Jurkat, Clone E6-1 (cell line): ENCODE data around the gene MXD4.
A peak's percentile ranks its signal among the peaks of the same experiment; 100 is the strongest.
"Not testable (repeated sequence)": the region's sequence is repeated elsewhere in the genome, so short reads cannot be mapped to it uniquely, and the experiment has no call there.

Experiments
- DNase-seq: peaks from one replicate; pipeline ENCODE4 v3.0.0-alpha.2; 2011; ENCODE audit warnings: low read depth, low spot score
- H3K4me3 ChIP-seq: 2 replicates; pipeline ENCODE4 v1.5.1; 2011; ENCODE audit warnings: mild to moderate bottlenecking, low read length, control low read depth, moderate library complexity

The MXD4 gene

DNA sequence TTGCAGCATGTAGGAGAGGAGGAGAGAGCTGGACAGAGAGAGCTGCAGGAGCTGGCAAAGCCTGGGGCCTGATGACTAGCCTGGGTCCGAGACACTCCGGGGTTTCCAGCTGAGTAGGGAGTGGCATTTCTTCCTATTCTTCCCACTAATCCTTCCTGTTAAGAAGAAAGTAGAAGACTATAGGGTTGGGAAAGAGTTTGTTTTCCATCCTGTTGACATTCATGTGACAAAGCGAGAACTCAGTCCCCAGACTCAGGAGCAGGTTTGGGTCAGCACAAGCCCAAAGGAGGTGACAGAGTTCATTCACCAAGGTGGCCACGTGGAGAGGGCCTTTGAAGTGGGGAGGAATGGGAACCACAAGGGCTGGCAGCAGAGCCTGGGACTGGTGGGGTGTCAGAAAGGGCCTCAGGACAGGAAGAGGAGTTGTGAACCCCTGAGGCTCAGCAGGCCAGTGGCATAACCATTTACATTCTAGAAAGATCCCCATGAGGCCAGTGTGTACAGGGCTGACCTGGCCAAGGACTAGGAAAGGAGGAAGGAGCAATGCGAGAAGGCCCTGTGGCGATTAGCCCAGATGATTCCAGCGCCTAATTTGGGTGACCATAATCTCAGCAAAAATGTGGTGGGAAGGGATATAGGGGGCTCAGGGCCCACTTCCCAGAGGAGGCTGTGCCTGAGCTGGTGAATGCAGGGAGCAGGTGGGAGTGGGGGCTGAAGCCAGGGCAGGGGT is 16.7 kb downstream of the MXD4 start:
- H3K4me3 ChIP-seq = no peak overlapping the region
- DNase-seq = no peak

DNA sequence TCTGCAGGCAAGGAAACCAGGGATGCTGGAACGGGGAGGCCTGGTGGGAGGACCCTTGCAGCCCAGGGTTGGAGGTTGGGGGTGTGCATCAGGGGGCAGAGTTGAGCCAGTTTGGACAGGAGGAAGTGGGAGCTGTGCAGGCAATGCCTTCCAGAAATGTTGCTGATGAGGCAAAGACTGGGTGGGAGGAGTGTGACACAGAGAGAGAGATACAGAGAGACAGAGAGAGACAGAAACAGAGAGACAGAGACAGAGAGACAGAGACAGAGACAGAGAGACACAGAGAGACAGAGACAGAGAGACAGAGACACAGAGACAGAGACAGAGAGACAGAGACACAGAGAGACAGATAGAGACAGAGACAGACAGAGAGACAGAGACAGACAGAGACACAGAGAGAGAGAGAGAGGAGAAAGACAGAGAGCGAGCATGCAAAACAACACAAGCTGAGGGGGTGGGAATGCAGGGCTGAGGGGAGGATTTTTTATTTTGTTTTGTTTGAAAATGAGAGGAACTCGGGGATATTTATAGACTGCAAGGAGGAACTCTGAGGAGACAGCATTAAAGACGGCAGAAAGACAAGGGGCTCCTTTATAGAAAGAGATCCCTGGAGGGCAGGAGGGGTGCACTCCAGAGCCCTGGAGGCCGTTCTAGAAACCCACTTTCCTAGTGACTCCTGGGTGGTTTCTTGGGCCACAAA is 18.1 kb downstream of the MXD4 start:
- DNase-seq = no peak
- H3K4me3 ChIP-seq = no peak overlapping the region

DNA sequence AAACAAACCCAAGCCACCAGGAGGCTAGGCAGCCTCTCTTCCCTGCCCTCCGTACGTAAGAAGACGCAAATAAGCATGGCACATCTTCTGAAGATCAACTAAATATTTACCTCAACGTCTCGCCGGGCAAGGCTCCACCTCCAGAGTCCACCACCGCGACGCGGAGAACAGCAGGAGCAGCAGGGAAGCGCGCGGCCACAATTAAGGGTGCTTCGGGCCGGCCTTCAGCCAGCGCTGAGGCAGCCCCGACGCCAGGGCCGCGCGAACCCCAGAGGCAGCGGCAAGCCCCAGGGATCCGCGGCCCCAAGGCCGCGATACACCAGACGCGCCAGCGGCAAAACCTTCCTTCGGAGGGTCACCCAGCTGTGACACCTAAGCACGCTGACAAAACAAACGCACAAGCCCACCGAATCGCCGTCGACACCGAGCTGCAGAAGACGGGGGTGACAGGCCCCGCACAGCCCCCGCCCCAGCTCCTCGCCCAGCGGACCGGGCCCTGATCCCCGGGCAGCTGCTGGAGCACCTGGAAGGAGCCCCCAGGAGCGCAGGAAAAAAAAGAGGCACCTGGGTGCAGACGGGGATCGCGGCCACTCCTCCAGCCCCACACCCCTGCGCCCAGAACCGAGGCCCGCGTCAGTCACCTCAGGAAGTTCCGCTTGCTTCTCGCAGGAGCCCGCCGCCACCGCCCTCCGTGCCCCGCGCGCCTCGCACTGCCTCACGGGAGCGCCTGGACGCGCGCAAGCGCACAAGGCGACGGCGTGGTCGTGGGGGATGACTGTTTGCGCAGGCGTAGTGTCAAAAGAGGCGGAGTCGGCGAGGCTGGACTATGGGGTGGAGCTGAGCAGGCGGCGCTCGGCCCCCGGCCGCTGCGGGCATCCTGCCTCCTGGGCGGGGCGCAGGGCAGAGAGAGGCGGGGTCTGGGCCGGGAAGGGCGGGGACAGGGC is 20.2 kb downstream of the MXD4 start, which contains the start of the genes HAUS3 and POLN:
Gene HAUS3, minus strand, starts transcription at position 712 of the 944 bp plus-strand sequence. CDS start 1,175 bp downstream, outside the sequence.
Gene POLN, minus strand, starts transcription at position 712 of the 944 bp plus-strand sequence. CDS start 12,890 bp downstream, outside the sequence.
- H3K4me3 ChIP-seq = peak within 1 kb of the TSS; percentile 89
- DNase-seq = peak; percentile 95

- DNase-seq = no peak
- H3K4me3 ChIP-seq = peak overlapping the region; percentile 89
Observed at GRCh38 chr4:2241003-2241402, 20.9 kb downstream of the MXD4 start.

GRCh38 chr4:2236944-2237666 is 24.8 kb downstream of the MXD4 start:
- no peak for DNase-seq

DNA sequence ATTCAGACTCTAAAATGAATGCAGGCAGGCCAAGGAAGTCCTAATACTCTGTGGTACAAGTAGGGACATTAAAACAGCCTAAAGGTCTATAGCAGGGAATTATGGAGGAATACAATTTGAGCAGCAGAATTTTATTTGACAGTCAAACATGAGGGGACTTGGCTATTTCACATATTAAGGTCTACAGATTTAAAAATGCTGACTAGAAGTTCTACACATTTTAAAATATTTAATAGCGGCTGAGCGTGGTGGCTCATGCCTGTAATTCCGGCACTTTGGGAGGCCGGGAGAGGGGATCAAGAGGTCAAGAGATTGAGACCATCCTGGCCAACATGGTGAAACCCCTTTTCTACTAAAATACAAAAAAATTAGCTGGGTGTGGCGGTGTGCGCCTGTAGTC is 30.8 kb downstream of the MXD4 start:
- DNase-seq = no peak
- no peak overlapping the region for H3K4me3 ChIP-seq

More at GRCh38 chr4:2236944-2237666, 24.8 kb downstream of the MXD4 start:
- no peak overlapping the region for H3K4me3 ChIP-seq

DNA sequence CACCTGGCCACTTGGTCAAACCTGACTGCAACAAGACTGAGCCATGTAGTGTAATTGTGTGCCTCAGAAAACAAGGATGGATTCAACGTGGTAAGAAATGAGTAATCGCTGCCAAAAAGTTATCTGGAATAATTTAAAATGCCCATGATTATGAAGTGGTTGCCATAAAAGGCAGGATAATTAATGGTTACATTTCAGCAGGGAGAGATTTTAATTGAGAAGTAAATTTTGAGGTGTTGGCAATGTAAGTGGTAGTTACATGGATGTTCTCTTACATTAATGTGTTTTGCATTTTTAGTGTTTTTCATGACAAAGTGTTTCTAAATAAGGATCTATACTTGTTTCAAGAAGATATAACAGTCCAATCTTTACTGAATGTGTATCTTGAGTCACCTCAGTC is 35.6 kb downstream of the MXD4 start:
- no peak overlapping the region for H3K4me3 ChIP-seq
- no peak for DNase-seq

DNA sequence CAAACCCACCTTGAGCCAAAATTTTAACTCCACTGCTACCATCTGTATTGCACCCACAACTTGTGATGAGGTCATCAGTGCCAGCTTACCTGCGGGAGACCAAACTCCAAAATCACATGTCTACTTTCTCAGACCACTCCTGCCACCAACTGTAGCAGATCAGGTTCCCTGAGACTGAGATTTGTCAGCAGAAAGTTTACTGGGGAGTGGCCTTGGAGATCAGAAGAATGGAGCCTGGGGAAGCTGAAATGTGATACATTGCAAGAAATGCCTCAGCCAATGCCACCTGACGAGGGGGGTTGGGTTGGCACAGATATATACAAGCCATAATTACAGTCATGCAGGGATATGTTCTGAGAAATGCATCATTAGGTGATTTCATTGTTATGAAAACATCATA is 39.1 kb downstream of the MXD4 start:
- no peak overlapping the region for H3K4me3 ChIP-seq
- DNase-seq = no peak

GRCh38 chr4:2221378-2221777 is 40.5 kb downstream of the MXD4 start:
- not testable (repeated sequence) for H3K4me3 ChIP-seq, DNase-seq

DNA sequence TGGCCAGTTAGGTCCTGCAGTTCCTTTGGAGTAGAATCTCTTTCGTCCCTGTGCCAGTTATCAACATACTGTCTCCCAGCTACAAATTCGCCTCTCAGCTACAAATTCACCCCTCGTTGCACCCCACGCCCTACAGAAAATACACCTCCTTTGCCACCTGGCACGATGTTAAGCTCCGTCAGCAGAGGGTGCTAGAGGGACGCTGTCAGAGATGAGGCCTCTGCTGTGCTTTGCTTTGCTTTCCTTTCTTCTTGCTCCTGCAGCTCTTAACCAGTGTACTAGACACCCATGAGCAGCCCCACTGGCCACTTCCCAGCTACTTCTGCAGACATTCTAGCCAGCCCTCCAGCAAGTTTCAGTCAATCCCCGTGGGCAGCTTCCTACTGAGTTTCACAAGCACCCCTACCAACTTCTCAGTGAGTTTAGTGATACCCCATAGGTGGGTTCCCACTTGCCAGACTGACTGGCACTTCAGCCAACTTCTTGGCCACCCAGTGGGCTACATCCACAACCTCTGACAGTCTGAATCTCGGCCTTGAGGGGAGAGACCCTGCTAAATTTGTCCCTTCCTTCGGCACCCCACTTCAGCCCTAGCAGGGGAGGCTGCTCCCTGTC is 41.8 kb downstream of the MXD4 start:
- H3K4me3 ChIP-seq = no peak overlapping the region
- peak; percentile 58 for DNase-seq

- no peak for DNase-seq
- H3K4me3 ChIP-seq = no peak overlapping the region
Observed at GRCh38 chr4:2219233-2219760, 42.6 kb downstream of the MXD4 start.

- H3K4me3 ChIP-seq = no peak overlapping the region
- no peak for DNase-seq
Observed at GRCh38 chr4:2218436-2218835, 43.5 kb downstream of the MXD4 start.

DNA sequence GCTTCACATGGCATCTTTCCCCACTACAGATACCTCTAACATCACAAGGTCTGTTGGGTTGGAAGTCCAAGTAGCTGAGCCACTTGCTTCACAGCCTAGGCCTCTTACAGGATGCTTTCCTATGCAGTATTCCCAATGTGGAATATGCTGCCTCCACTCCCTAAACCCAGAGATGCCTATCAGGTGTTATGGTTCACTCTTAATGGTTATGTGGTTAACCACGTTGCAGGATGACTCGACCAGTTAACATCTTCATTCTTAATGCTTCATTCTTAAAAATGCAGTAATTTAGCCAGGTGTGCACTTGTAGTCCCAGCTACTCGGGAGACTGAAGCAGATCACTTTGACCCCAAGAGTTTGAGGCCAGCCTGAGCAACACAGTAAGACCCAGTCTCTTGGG is 44.2 kb downstream of the MXD4 start:
- no peak overlapping the region for H3K4me3 ChIP-seq
- no peak for DNase-seq

GRCh38 chr4:2212831-2213230 is 49.1 kb downstream of the MXD4 start:
- no peak overlapping the region for H3K4me3 ChIP-seq
- no peak for DNase-seq

DNA sequence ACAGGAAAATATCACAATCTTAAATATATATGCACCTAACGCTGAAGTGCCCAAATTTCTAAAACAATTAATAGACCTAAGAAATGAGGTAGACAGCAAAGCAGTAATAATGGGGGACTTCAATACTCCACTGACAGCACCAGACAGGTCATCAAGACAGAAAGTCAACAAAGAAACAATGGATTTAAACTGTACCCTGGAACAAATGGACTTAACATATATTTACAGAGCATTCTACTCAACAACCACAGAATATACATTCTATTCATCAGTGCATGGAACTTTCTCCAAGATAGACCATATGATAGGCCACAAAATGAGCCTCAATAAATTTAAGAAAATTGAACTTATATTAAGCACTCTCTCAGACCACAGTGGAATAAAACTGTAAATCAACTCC is 59.1 kb downstream of the MXD4 start:
- H3K4me3 ChIP-seq, DNase-seq: not testable (repeated sequence)
